ELF-1 (cell line): ENCODE data around the gene MRFAP1L1.
"Not testable (repeated sequence)": the region's sequence is repeated elsewhere in the genome, so short reads cannot be mapped to it uniquely, and the experiment has no call there.

Experiments used
- DNase-seq: peaks from one replicate; pipeline ENCODE4 v3.0.0-alpha.2; 2016; ENCODE audit warnings: low read depth, low spot score

The MRFAP1L1 gene

GRCh38 chr4:6688879-6689505 is 20.7 kb downstream of the MRFAP1L1 start:
- DNase-seq = peak; percentile 98

DNA sequence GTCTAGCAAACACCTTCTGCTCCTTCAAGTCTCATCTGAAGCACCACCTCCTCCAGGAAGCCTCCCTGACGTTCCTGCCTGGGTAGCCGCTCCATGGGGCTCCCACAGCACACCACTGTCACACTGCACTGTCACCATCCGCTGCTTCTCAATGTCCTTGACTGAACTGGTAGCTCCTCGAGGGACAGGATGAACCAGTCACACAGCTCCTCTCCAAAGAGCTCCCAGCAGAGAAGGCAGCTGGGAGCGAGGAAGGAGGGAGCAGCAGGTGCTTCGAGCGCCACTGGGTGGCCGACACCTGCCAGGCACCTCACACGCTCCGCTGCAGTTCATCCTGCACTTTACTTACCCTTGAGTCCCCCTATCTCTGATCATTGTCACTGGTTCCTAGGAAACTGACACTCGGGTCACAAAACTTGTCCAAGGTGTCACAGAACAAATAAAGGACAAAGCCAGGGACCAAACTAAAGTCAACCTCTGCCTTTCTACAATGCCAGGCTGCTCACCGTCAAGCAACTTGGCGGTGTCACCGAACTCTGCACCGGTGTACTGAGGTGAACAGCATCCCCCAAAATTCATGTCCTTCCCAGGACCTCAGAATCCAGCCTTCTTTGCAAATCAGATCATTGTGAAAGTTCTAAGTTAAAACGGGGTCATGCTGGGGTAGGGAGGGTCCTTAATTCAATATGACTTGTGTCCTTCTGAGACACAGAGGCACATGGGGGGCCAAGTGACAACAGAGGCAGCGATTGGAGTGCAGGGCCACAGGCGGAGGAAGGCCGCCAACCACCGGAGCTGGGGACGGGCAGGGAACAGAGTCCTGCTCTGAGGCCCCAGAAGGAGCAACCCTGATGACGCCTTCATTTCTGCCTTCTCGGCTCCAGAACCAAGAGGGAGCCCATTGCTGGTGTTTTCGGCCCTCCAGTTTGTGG is 21.5 kb downstream of the MRFAP1L1 start:
- DNase-seq = peak; percentile 79

DNA sequence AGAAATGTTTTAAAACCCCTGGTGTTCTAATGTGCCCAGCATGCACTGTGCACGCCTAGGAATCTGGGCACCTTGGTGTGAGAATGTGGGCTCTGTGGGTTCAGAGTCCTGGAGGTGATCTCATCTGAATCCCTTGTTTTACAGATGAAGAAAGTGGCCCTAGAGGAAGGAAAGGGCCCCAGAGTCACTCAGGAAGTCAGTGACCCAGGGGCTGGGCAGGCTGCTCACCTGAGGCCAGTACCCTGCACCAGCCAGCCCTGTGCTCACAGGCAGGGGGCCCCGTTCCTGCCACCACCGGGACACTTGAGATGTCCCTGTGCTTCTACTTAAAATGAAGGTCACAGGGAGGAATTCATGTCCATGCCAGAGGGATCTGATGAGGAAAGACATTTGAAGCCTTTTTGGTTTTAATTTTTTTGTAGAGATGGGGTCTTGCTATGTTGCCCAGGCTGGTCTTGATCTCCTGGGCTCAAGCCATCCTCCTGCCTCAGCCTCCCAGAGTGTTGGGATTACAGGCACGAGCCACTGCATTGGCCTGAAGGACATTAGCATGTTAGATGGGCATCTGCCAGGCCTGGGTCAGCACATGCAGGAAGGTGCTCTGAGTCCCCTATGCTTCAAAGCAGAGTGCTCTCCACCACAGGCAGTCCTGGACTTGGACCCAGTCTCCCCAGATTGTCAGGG is 23.4 kb downstream of the MRFAP1L1 start:
- no peak for DNase-seq

GRCh38 chr4:6684656-6685055 is 25.0 kb downstream of the MRFAP1L1 start:
- DNase-seq = no peak

- no peak for DNase-seq
These were observed 26.6 kb downstream of the MRFAP1L1 start for GRCh38 chr4:6682862-6683590.

- no peak for DNase-seq
These were observed 28.5 kb downstream of the MRFAP1L1 start for GRCh38 chr4:6681191-6681590.

DNA sequence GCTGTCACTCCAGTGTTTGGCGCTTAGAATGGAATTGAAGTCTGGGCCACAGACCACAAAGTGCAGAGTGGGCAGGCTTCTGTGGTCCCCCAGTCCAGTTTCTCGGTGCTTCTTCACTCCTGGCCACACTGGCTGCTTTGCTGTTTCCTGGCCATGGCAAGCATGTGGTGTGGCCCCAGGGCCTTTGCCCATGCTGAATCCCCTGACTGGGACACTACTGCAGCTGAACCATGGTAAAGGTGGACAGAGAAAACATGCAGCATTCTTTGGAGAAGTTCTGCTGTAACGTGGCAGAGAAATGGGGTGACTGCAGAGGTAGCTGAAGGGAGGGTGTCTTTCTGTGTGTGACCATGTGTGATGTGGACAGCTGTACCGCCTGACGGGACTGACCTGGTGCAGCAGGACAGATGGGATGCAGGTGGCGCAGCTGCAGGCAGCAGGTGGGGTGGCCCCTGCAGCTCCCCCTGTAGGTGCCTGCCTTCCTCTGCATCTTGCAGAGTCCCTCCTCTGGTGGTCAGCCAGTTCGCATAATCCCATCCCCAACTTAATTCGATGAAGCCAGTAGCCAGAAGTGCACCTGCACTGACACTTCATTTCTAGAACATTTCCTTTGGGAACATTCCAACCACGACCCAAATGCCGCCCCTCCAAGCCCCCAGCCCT is 29.2 kb downstream of the MRFAP1L1 start:
- DNase-seq = peak; percentile 69

- no peak for DNase-seq
These were observed 32.7 kb downstream of the MRFAP1L1 start for GRCh38 chr4:6676722-6677558.

DNA sequence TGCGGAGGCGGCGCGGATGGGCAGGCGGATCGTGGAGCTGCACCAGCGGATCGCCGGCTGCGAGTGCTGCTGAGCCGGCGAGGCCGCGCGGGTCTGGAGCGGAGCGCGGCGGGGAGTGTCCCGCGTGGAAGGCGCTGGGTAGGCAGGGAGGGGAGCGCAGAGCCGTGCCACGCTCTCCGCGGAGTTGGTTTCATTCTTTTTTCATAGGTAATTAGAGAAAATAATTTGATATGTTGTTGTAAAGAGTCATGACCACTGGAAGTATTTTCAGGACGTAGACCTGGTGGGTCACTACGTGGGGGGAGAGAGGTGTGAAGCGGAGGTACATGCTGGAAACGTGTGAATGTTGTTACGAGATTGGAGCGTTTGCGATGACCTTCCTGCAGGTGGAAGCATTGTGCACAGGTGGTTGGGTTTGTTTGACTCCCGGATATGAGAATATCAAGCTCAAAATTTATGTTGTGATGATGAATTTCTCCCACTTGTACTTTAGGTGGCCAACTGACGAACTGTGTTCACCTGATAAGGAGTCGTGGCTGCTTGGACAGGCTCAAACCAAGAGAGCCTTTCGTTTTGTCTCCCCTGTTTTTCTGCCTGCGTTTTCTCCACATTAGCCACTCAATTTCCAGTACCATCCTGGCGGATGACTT is 35.0 kb downstream of the MRFAP1L1 start:
- peak; percentile 51 for DNase-seq

GRCh38 chr4:6673660-6674499 is 35.8 kb downstream of the MRFAP1L1 start:
- peak; percentile 94 for DNase-seq

DNA sequence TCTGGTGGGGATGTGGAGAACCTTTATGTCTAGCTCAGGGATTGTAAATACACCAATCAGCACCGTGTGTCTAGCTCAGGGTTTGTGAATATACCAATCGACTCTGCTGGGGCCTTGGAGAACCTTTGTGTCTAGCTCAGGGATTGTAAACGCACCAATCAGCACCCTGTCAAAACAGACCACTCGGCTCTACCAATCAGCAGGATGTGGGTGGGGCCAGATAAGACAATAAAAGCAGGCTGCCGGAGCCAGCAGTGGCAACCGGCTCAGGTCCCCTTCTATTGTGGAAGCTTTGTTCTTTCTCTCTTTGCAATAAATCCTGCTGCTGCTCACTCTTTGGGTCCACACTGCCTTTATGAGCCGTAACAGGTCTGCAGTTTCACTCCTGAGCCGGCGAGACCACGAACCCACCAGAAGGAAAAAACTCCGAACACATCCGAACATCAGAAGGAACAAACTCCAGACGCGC is 36.4 kb downstream of the MRFAP1L1 start:
- DNase-seq = peak; percentile 78

GRCh38 chr4:6672541-6673190 is 37.0 kb downstream of the MRFAP1L1 start:
- DNase-seq = not testable (repeated sequence)

DNA sequence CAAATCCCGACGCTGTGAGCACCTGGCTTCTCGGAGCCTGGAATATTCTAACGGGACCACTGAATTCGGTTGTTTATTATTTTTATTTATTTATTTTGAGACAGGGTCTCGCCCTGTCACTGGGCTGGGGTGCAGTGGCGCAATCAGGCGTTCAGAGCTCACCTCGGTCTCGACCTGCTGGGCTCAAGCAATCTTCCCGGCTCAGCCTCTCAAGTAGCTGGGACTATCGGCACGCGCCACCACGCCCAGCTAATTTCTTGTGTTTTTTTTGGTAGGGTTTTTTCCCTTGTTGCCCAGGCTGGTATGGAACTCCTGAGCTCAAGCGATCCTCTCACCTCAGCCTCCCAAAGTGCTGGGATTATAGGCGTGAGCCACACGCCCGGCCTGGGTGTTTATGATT is 37.5 kb downstream of the MRFAP1L1 start:
- no peak for DNase-seq

GRCh38 chr4:6671648-6672047 is 38.0 kb downstream of the MRFAP1L1 start:
- DNase-seq = no peak

GRCh38 chr4:6668391-6668790 is 41.3 kb downstream of the MRFAP1L1 start:
- DNase-seq = no peak

DNA sequence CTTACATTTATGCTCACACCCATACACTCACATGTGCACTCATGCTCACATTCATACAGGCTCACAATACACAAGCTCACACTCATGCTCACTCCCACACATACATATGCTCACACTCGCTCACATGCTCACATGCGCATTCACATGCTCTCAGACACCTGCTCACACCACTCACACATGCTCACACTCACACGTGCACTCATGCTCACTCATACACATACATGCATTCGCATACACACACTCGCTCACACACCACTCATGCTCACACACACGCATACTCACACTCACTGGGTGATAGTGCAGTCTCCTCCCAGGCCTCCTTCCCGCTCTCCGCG is 44.4 kb downstream of the MRFAP1L1 start:
- DNase-seq = no peak

- DNase-seq = no peak
These were observed 45.9 kb downstream of the MRFAP1L1 start for GRCh38 chr4:6663596-6664393.
